Activated CD4-positive, alpha-beta T cell treated with anti-CD3 and anti-CD28 coated beads, Interleukin-2, amount 50 U/mL, for 1 hour (primary cell): ENCODE results near the gene CDC42EP5.
A peak's percentile ranks its signal among the peaks of the same experiment; 100 is the strongest.

Experiments
- DNase-seq: peaks from one replicate; pipeline ENCODE4 v3.0.0-alpha.2; 2020

The CDC42EP5 gene

GRCh38 chr19:54444737-54445136, 28.4 kb downstream of the CDC42EP5 start:
- DNase-seq: no peak

GRCh38 chr19:54440641-54441040, 32.5 kb downstream of the CDC42EP5 start:
- DNase-seq: no peak

DNA sequence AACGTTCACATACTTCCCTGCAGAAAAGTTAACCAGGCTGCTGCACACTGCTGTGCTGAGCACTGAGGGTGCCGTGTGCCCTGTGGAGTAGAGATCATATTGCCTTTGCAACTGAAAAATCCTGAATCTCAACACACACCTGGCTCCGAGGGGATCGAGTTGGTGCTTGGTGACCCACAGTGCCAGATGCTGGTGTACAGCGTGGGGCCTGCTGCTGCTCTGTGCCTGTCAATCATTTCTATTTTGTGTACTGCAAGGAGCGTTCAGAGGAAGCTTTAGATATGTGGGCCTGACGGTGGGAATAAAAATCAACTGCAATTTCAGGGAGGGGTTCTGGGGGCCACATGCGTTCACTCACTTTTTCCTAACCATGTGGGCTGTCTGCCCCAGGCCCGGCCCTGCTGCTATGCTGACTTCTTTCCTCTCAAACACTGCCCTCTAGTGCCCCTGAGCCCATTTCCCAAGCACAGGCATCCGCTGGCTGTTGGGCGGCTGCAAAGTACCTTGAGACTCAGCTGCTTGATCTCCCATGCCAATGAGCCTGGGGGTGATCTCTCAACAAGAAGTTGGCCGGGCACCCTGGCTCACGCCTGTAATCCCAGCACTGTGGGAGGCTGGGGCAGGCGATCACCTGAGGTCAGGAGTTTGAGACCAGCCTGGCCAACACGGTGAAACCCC, 33.8 kb downstream of the CDC42EP5 start:
- DNase-seq: no peak

GRCh38 chr19:54436628-54437252, 36.4 kb downstream of the CDC42EP5 start:
- DNase-seq: no peak

DNA sequence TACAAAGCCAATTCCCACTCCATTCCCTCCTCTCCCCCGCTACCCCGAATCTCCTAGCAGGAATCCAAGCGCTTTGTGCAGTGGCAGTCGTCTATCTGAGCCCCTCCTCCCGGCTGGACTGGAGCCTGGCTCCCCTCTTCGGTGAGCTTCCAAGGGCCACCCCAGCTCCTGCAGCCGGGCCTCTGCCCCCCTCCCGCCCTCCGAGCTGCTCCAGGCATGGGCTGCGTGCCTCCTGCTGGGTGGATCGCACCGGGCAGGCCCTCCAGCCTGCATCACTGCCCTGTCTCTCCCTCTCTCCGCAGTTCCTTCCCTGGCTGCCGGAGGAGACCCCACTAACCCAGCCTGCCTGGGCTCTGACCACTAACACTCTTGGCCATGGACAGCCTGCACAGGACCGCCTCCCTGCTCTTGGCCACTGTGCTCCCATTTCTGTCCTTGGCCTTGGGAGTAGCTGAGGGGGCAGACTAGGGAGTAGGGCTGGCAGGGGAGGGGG, 37.0 kb downstream of the CDC42EP5 start:
- no peak for DNase-seq

GRCh38 chr19:54435551-54436016, 37.5 kb downstream of the CDC42EP5 start:
- DNase-seq: no peak

DNA sequence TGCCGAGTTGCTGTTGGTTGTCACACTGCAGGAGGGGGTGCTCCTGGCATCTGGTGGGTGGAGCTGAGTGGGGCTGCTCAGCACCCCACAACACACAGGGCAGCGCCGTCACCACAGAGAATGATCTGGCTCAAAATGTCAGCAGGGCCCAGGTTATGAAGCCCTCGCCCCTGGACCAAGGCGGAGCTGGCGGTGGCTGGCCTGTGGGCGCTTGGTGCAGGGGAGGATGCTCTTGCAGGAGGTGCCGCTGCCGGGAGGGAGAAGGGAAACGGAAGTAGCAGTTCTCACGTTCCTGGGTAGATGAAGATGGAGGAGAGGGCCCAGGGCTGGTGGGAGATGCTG, 38.3 kb downstream of the CDC42EP5 start:
- DNase-seq: no peak

GRCh38 chr19:54434112-54434872, 38.8 kb downstream of the CDC42EP5 start:
- no peak for DNase-seq

DNA sequence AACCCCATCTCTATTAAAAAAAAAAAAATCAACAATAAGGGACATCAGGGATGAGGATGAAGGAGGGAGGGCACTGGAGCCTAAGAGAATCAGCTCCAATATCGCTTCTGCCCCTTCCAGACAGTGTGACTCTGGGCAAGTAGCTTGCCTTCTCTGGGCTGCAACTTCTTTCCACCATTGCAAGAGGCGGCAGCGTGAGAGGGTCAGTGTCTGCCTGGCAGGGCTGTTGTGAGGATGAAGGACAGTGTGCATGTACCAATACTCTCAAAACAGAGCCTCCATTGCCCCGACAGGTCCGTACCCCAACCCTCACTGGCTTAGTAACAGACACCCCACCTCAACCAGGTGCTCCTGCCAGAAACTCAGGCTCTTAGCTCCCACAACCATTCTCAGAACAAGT, 39.4 kb downstream of the CDC42EP5 start:
- DNase-seq: no peak

- DNase-seq: no peak
Observed at GRCh38 chr19:54432144-54432738, 40.9 kb downstream of the CDC42EP5 start.

GRCh38 chr19:54431255-54431838, 41.7 kb downstream of the CDC42EP5 start:
- DNase-seq: no peak

- DNase-seq: peak; percentile 49
Observed at GRCh38 chr19:54430306-54431254, 42.5 kb downstream of the CDC42EP5 start.

DNA sequence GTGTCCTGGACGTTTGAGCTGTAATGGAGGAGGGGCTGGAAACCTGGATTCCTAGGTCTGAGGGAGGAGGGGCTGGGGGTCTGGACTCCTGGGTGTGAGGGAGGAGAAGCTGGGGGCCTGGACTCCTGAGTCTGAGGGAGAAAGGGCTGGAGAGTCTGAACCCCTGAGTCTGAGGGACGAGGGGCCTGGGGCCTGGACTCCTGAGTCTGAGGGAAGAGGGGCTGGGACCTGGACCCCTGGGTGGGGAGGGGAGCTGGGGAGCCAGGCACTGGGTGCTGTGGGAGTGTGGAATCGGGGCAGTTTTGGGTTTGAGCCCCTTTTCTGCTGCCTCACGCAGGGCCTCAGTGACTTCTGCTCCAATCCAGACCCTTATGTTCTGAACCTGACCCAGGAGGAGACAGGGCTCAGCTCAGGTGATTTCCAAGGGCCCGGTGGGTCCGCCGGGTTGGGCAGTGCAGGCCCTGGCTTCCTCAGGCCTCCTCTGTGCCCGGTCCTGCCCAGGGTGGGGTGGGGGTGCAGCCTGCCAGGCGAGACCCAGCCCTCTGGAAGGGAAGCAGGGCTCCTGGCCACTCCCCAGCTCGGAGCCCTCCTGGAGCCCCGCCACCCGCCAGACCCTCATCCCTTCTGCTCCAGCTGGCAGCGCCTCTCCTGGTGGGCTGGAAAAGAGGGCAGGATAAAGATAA, 43.4 kb downstream of the CDC42EP5 start:
- DNase-seq: no peak

GRCh38 chr19:54429176-54429495, 44.0 kb downstream of the CDC42EP5 start:
- DNase-seq: no peak

DNA sequence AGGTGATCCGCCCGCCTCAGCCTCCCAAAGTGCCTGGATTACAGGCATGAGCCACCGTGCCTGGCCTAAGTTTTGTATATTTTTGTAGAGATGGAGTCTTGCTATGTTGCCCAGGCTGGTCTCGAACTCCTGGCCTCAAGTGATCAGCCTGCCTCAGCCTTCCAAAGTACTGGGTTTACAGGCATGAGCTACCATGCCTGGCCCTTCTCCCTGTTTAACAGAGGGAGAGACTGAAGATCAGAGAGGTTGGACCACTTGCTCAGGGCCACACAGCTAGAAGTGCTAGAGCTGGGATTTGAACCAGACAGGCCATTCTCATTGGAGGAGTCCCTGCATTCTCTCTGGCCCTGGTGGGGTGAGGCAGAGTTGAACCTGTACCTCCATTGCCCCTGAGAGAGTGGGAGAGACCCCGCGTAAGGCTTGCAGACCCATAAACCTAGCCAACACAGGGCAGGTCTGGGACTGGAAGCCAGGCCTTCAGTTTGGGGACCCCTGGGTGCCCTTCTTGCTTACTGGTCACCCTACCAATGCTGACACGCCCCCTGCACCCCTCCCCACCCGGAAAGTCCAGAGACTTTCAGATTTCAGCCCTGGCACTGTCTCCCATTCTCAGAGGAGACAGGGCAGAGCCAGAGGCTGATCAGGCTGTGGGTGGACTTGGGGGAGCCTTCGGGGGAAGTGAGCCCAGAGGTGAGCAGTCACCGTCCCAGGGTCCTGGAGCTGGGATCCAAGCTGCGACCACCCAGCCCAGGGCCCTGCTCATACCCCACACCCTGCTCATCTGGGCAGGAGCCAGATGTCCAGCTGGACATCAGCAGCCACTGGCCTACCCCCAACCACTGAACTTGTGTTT, 44.5 kb downstream of the CDC42EP5 start:
- no peak for DNase-seq

GRCh38 chr19:54427586-54427985, 45.5 kb downstream of the CDC42EP5 start:
- no peak for DNase-seq

DNA sequence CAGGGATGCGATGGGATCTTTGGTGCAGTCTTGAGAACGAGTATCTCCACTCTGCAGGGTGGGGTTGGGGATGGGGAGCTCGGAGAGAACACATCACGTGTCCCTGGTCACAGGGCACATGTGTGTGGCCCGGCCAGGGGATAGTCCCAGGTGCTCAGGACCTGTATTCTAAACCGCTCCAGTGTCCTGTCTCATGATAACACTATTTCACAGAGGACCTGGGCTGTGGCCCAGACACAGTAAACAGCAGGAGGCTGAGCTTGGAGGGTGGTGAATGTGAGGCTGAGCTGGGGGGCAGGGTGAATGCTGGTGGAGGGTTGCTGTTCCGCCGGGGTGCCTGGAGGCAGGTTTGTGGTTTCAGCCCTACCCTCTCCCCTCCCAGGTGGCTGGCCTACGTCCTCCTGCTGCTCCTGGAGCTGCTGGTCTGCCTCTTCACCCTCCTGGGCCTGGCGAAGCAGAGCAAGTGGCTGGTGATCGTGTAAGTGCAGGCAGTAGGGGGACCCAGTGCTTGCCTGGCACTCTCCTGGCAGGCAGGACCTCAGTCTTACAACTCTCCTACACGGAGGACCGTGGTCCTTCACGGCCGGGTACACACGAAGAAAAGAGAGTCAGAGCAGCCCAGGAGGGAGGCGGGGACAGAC, 46.7 kb downstream of the CDC42EP5 start:
- no peak for DNase-seq

DNA sequence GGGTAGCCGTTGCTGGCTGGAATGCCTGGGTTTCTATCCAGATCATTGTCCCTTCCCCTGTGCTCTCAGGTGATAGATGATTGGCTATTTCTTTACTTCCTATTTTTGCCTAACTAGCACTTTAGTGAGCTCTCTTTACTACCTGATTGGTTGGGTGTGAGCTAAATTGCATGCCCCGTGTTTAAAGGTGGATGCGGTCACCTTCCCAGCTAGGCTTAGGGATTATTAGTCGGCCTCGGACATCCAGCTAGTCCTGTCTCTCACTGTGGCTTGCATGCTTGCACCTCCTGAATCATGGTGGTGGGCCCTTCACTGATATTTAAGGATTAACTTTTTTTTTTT, 47.7 kb downstream of the CDC42EP5 start:
- DNase-seq: no peak

DNA sequence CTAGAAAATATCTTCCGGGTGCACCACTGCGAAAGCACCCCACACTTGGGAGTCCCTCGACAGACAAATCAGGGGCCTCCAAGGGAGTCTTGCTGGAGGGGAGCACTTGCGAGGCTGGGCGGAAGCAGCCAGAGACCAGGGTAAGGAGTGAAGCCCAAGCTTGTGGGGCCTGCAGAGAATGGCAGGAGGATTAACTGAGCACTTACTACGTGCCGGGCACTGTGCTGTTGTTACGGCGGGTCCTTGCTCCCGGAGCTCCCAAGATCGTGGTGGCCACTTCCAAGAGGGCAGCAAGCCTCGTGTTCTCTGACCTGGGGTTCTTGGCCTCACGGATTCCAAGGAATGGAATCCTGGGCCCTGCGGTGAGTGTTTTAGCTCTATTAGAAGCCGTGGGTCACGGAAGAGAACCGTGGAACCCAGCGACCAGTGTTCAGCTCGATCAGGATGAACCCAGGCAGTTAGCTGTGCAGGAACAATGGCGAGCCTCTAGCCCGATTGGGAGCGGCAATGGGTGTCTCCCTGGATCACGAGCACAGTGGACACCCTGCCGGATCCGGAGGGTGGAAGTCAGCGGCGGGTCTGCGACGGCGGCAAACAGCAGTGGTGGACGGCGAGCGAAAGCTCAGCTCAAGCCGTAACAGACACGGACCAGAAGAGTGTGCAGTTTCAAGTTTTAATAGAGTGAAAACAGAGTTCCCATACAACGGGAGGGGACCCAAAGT, 48.3 kb downstream of the CDC42EP5 start:
- no peak for DNase-seq
